ENCODE data around the gene KIF17. TPM values are rescaled to one million over a fixed set of nuclear protein-coding genes. Genes with fewer than 3 reads are reported as not detected.
"Not testable (repeated sequence)": the region's sequence is repeated elsewhere in the genome, so short reads cannot be mapped to it uniquely, and the experiment has no call there.

KIF17 gene
- total and polyA plus RNA-seq, 9 donors: 0.56 to 6.2 (median 2.2) TPM

DNA sequence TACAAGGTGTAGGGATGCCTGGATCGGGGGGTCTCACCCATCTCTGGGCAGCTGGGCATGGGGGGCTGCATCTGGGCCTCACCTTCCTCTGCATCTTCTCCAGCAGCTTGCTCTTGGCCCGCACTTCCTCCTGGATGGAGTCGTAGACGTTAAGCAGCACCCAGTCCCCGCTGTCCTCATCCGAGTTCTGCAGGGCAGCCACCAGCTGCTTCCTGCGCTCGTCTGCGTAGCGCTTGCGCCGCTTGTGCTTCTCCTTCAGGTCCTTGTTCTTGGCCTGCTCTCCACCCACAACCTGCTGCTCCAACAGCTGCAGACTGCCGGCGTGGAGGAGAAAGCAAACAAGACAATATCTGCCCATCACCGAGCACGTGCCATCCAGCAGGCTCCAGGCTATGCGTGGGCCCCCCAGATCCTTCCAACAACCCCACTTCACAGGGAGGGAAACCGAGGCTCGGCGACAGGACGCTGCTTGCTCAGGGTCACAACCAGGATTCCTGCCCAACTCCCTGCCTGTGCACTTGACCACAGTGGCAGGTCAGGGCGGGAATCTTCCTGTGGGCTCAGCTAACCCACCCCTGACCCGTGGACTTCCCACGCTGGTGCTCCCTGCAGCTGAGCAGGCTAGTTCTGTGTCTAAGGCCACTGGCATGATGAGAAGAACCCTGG lies 35.1 kb downstream of the KIF17 start:
- no peak for DNase-seq
- H3K9me3 ChIP-seq: no peaks in the 10 kb centered on the region
- TF ChIP-seq, protein P1, sequence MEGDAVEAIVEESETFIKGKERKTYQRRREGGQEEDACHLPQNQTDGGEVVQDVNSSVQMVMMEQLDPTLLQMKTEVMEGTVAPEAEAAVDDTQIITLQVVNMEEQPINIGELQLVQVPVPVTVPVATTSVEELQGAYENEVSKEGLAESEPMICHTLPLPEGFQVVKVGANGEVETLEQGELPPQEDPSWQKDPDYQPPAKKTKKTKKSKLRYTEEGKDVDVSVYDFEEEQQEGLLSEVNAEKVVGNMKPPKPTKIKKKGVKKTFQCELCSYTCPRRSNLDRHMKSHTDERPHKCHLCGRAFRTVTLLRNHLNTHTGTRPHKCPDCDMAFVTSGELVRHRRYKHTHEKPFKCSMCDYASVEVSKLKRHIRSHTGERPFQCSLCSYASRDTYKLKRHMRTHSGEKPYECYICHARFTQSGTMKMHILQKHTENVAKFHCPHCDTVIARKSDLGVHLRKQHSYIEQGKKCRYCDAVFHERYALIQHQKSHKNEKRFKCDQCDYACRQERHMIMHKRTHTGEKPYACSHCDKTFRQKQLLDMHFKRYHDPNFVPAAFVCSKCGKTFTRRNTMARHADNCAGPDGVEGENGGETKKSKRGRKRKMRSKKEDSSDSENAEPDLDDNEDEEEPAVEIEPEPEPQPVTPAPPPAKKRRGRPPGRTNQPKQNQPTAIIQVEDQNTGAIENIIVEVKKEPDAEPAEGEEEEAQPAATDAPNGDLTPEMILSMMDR (IDR thresholded peaks at IDR 0.05): no peak
- no peak for TF ChIP-seq EP300 (IDR thresholded peaks at IDR 0.05)
- no peak overlapping the region for H3K27ac ChIP-seq
- no peaks in the 10 kb centered on the region for H3K36me3 ChIP-seq
- no peaks in the 10 kb centered on the region for H3K27me3 ChIP-seq
- no peaks in the 10 kb centered on the region for H3K4me1 ChIP-seq (ENCODE audit: insufficient read depth)
- 25 to 66% (median 38%) methylated on average over 24 of the region's 24 CpGs for WGBS, 3 donors
- no peak overlapping the region for H3K4me3 ChIP-seq
- intact Hi-C loops (cut with DNase I): loop anchor here in 1 of 4 donors (10.0 kb wide), 1 partner anchor 692 kb away; no protein-coding TSS in a partner anchor

DNA sequence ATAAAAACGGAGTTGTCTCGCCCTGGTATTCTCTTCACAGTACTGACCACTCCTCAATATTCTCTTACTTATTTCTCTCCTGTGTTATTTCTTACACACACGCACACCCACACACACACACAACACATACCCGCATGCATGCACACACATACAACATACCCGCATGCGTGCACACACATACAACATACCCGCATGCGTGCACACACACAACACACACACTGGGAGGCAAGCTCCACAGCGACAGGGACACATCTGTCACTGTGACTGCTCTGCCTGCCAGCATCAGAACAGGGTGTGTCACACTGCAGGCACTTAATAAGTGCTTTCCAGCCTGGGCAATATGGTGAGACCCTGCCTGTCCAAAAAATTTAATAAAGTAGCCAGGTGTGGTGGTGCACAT lies 35.8 kb downstream of the KIF17 start:
- intact Hi-C loops (cut with DNase I): loop anchor here in 1 of 4 donors (10.0 kb wide), 1 partner anchor 693 kb away; no protein-coding TSS in a partner anchor
- Histone ChIP-seq H3K36me3 (no peaks in the 10 kb centered on the region), H3K4me1 (ENCODE audit: insufficient read depth) (no peaks in the 10 kb centered on the region), H3K9me3 (no peaks in the 10 kb centered on the region), H3K27me3 (no peaks in the 10 kb centered on the region), H3K27ac (no peak overlapping the region), H3K4me3 (no peak overlapping the region)
- TF ChIP-seq, protein P1 (IDR thresholded peaks at IDR 0.05): no peak
- TF ChIP-seq EP300 (IDR thresholded peaks at IDR 0.05): no peak
- no peak for TF ChIP-seq POLR2A (IDR thresholded peaks at IDR 0.05)
- 88 to 92% (median 89%) methylated on average over 9 of the region's 9 CpGs for WGBS, 3 donors
- DNase-seq: no peak

DNA sequence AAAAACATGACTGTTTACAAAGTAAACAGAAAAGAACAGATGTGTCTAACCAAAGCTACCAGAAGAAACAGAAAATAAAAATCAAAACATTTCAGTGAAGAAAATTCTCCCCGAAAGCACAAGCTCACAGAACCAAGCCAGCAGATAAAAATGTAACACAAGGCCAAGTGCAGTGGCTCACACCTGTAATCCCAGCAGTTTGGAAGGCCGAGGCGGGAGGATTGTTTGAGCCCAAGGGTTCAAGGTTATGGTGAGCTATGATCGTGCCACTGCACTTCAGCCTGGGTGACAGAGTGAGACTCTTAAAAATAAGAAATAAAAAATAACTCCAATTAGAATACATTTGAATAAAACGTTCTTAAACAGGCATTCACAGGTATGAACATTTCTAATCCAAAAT lies 37.5 kb downstream of the KIF17 start:
- 15 to 42% (median 21%) methylated on average over 5 of the region's 5 CpGs for WGBS, 3 donors
- TF ChIP-seq POLR2A (IDR thresholded peaks at IDR 0.05): no peak
- Histone ChIP-seq H3K4me3 (no peak overlapping the region), H3K4me1 (ENCODE audit: insufficient read depth) (no peaks in the 10 kb centered on the region), H3K9me3 (no peaks in the 10 kb centered on the region), H3K27ac (no peak overlapping the region), H3K36me3 (no peaks in the 10 kb centered on the region), H3K27me3 (no peaks in the 10 kb centered on the region)
- no peak for DNase-seq
- intact Hi-C loops (cut with DNase I): loop anchor here in 1 of 4 donors (10.0 kb wide), 1 partner anchor 695 kb away; no protein-coding TSS in a partner anchor

DNA sequence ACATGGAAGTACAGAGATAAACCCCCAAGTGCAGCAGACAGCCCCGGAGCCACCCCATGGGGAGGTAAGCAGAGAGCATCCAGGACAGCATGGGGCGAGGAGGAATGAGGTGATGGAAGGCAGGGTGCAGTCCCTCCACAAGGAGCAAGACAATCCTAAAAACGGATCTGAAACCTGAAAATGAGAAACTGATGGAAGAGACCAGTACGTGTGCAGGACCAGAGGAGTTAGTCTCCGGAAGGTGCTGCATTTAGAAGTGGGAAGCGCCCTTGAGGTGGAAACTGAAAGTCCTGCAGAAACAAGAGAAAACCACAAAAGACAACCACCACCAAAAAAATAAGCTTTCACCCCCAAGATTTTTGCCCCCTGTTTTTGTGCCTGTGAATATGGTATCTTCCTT lies 39.2 kb downstream of the KIF17 start:
- Histone ChIP-seq H3K36me3 (no peaks in the 10 kb centered on the region), H3K27ac (no peak overlapping the region), H3K4me3 (no peak overlapping the region), H3K27me3 (no peaks in the 10 kb centered on the region), H3K9me3 (no peaks in the 10 kb centered on the region), H3K4me1 (ENCODE audit: insufficient read depth) (no peaks in the 10 kb centered on the region)
- TF ChIP-seq EP300 (IDR thresholded peaks at IDR 0.05) (no peak), POLR2A (IDR thresholded peaks at IDR 0.05) (no peak)
- TF ChIP-seq, protein P1 (IDR thresholded peaks at IDR 0.05): no peak
- WGBS, 3 donors: 84 to 86% (median 84%) methylated on average over 6 of the region's 6 CpGs
- intact Hi-C loops (cut with DNase I): no loop called here
- no peak for DNase-seq

DNA sequence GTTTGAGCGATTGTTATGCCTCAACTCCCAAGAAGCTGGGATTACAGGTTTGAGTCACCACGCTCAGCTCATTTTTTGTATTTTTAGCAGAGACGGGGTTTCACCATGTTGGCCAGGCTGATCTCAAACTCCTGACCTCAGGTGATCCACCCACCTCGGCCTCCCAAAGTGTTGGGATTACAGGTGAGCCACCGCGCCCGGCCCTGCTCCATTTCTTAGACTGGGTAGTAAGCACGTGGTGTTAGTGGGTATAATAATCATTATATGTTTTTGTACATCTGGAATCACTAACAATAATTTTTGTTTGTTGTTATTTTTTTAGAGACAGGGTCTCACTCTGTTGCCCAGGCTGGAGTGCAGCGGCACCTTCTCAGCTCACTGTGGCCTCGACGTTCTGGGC lies 44.2 kb downstream of the KIF17 start:
- H3K4me1 ChIP-seq (ENCODE audit: insufficient read depth); H3K27me3 ChIP-seq; H3K9me3 ChIP-seq; H3K36me3 ChIP-seq; intact Hi-C loops (cut with DNase I); H3K4me3 ChIP-seq; DNase-seq; H3K27ac ChIP-seq: not testable (repeated sequence)
- 88 to 93% (median 92%) methylated on average over 11 of the region's 11 CpGs for WGBS, 3 donors
